ENCODE data around the gene PGP.

Gene PGP

DNA sequence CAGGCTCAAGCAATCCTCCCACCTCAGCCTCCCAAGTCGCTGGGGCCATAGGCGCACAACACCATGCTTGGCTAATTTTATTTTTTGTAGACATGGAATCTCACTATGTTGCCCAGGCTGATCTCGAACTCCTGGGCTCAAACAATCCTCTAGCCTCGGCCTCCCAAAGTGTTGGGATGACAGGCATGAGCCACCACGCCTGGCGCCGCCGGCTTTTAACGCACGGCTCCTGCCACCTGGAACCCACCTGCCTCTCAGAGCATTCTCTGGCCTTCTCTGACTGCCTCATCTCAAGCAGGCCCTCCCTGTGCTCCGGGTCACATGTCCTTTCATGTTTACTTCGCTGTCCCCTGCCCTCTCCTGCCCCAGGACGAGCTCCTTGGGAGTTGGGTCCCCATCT, 28.6 kb downstream of the PGP start:
- H3K27ac ChIP-seq = no peak overlapping the region
- POLR2A ChIA-PET (ENCODE audit: low non-redundant PET) = no interaction called here
- CTCF ChIA-PET = interaction anchor here (1.5 kb wide), 1 partner anchor 9 kb away, joined by 3 read pairs; no protein-coding TSS in a partner anchor
- no peak for DNase-seq (ENCODE audit: low spot score)
- TF ChIP-seq, protein P1, sequence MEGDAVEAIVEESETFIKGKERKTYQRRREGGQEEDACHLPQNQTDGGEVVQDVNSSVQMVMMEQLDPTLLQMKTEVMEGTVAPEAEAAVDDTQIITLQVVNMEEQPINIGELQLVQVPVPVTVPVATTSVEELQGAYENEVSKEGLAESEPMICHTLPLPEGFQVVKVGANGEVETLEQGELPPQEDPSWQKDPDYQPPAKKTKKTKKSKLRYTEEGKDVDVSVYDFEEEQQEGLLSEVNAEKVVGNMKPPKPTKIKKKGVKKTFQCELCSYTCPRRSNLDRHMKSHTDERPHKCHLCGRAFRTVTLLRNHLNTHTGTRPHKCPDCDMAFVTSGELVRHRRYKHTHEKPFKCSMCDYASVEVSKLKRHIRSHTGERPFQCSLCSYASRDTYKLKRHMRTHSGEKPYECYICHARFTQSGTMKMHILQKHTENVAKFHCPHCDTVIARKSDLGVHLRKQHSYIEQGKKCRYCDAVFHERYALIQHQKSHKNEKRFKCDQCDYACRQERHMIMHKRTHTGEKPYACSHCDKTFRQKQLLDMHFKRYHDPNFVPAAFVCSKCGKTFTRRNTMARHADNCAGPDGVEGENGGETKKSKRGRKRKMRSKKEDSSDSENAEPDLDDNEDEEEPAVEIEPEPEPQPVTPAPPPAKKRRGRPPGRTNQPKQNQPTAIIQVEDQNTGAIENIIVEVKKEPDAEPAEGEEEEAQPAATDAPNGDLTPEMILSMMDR (conservative IDR thresholded peaks at IDR 0.05; ENCODE audit: low read depth) = no peak

DNA sequence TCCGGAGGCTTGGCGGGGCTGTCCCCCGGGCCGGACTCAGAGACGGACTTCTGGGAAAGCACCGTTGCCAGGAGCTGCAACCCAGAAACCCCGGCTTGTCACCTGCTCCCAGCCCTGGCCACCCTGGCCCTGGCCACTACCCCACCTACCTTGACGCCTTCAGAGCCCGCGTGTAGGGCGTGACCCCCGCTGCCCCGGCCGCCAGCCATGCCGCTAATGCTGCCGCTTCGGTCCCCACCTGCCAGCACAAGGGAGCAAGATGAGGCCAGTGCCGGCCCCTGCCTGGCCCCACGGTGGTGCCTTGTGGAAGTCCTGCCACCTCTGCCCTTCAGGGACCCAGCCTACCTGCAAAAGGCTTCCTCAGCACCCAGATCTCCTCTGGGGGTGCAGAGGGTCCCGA, 29.7 kb downstream of the PGP start:
- no peak for DNase-seq (ENCODE audit: low spot score)
- POLR2A ChIA-PET (ENCODE audit: low non-redundant PET) = no interaction called here
- CTCF ChIA-PET = interaction anchor here (0.7 to 1.5 kb wide), 2 partner anchors 10 to 155 kb away, joined by 3 read pairs; partner anchors contain the start of gene ABCA3
- no peak overlapping the region for H3K27ac ChIP-seq
- TF ChIP-seq, protein P1 (conservative IDR thresholded peaks at IDR 0.05; ENCODE audit: low read depth) = no peak

DNA sequence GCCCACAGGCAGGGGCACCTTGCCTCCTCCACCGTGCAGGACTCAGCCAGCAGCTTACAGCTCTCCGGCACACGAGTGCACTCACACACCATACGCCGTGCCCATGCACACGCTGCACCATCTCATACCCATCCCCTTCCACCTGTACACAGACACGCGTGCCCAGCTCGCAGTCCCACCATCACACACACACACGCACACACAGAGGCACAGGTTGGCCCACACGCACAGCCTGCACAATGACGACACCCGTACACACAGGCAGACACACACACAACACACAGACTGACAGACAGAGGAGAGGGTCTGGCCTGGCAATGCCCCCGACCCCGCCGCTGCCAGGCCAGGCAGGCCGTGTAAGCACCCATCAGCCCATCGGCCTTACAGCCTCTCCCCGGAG, 30.3 kb downstream of the PGP start:
- DNase-seq (ENCODE audit: low spot score) = no peak
- POLR2A ChIA-PET (ENCODE audit: low non-redundant PET) = no interaction called here
- TF ChIP-seq, protein P1 (conservative IDR thresholded peaks at IDR 0.05; ENCODE audit: low read depth) = no peak
- CTCF ChIA-PET = no interaction called here
- no peak overlapping the region for H3K27ac ChIP-seq

DNA sequence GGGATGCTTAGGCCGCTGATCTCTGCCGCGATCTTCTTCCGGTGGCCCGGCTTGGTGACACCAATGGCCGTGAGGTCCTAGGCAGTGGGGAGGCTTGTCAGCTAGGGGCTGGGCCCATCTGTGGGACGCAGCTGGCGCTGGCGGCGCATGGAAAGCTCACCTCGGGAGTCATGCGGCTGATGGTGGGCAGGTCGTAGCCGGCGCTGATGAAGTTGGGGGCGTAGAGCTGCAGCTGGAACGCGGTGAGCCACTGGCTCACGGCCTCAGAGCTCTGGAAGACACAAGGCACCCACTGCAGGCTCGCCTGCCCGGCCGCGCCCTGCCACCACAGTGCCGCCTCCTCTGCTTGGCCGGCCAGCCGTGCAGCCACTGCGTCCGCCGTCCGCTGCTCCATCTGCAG, 31.0 kb downstream of the PGP start:
- ChIA-PET POLR2A (ENCODE audit: low non-redundant PET) (no interaction called here), CTCF (interaction anchor here (0.6 kb wide), 1 partner anchor 349 kb away, joined by 3 read pairs; no protein-coding TSS in a partner anchor)
- no peak overlapping the region for H3K27ac ChIP-seq
- no peak for DNase-seq (ENCODE audit: low spot score)
- TF ChIP-seq, protein P1 (conservative IDR thresholded peaks at IDR 0.05; ENCODE audit: low read depth) = no peak

DNA sequence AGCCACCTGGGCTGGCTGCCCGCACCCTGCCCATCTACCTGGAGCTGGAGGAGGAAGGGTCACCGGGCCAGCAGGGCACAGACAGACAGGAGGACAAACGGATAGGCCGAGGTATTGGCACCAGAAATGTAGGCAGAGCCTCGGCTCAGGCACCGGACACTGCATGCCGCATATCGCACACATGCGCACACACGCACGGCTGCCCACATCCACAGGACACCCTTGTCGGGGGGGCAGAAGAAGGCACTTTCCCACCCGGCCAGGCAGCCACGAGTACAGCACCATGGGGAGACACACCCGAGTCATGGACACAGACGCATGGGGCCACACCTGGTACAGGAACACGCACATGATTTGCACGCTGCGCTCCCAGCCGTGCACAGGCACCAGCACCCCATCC, 32.7 kb downstream of the PGP start:
- ChIA-PET POLR2A (ENCODE audit: low non-redundant PET) (interaction anchor here (0.5 kb wide), 1 partner anchor 26 kb away, joined by 4 read pairs; no protein-coding TSS in a partner anchor), CTCF (no interaction called here)
- TF ChIP-seq, protein P1 (conservative IDR thresholded peaks at IDR 0.05; ENCODE audit: low read depth) = no peak
- peak overlapping the region; percentile 48 for H3K27ac ChIP-seq
- no peak for DNase-seq (ENCODE audit: low spot score)

DNA sequence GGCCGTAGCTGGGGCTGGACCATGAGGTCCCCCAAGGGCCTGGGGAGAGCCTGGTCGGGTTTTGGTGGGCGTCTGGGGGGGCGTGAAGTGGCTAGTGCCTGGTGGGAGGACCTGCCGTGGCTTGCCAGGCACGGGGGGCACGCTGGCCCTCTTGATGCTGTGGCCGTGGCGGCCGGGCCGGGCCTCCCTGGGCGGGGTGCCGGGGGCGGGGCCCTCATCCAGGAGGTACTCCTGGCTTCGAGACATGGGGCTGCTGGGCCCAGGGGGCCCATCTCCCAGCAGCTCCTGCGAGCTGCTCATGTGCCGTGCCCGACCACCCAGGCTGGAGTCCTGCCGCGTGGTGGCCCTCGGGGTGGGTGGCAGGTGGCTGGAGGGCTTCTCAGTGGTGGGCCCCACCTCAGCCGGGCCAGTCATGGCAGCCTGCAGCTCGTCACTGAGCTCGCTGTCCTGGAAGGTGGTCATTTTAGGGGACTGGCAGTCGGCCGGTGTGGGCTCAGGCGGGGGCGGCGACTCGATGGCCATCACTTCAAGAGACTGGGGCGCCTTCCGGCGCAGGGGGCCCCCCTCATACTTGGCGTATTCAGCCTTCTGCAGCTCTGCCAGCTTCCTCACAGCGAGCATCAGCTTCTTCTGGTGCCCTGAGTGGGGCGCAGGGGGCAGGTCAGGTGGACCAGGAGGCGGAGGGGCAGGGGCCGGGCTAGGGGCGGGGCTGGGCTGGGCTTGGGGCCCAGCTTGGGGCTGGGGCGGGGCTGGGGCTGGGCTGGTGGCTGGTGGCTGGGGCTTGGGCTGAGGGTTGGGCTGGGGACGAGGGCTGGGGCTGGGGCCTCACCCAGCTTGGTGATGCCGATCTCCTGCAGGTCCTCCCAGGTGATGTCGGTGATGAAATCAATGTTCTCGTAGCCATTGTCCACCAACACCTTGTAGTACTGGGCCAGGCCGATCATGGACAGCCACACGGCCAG, 33.4 kb downstream of the PGP start:
- peak overlapping the region; percentile 48 for H3K27ac ChIP-seq
- TF ChIP-seq, protein P1 (conservative IDR thresholded peaks at IDR 0.05; ENCODE audit: low read depth) = no peak
- ChIA-PET POLR2A (ENCODE audit: low non-redundant PET) (no interaction called here), CTCF (interaction anchor here (1.7 kb wide), 1 partner anchor 13 kb away, joined by 8 read pairs; no protein-coding TSS in a partner anchor)
- no peak for DNase-seq (ENCODE audit: low spot score)
